ENCODE data around the gene PTPRR.

- TF ChIP-seq CTCF (IDR thresholded peaks at IDR 0.05), result no peak
- TF ChIP-seq POLR2A (IDR thresholded peaks at IDR 0.05), result no peak
Observed at GRCh38 chr12:70774055-70774454, 146.5 kb downstream of the PTPRR start.

Measured in prostate gland (tissue), 2 donors.